ENCODE data around the gene TAF11L2. TPM values are rescaled to one million over a fixed set of nuclear protein-coding genes. Genes with fewer than 3 reads are reported as not detected.
"Not testable (repeated sequence)": the region's sequence is repeated elsewhere in the genome, so short reads cannot be mapped to it uniquely, and the experiment has no call there.

Gene TAF11L2
- total RNA-seq: not detected

DNA sequence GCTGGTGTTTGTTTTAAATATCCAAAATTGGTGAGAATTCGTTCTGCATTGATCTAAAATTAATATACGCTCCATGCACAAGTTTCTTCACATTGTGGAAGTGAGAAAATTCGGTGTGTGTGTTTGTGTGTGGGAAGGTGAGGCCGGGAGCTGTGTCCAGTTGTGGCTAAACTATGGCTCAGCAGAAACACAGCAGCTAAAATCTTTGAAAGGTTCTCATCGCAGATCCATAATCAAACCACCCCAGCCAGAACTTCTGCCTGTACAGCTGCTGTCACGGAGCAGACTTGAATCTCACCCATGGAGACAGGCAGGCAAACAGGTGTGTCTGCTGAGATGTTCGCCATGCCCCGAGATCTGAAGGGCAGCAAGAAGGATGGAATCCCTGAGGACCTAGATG is at the start of gene TAF11L2:
TAF11L2 (plus strand) TSS at position 301 of the 400 bp plus-strand sequence.
- H3K9me3 ChIP-seq; DNase-seq (ENCODE audit: extremely low spot score in 2 of 2); H3K27ac ChIP-seq; H3K4me3 ChIP-seq; H3K4me1 ChIP-seq; H3K27me3 ChIP-seq; intact Hi-C loops (cut with DNase I); H3K36me3 ChIP-seq: not testable (repeated sequence)

DNA sequence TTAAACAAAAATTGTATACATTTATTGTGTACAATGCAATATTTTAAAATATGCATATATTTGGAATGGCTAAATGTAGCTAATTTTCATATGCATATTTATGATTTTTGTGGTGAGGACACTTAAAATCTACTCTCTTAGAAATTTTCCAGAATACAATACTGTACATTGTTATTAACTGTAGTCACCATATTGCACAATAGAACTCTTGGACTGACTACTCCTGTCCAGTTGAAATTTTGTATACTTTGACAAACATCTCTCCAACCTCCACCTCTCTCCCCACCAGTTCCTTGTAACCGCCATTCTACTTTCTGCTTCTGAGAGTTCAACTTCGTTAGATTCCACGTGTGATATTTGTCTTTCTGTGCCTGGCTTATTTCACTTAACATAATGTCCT is 49.2 kb upstream of the TAF11L2 start:
- TF ChIP-seq POLR2AphosphoS5 (IDR thresholded peaks at IDR 0.05; ENCODE audit: insufficient read depth in 1 of 2, low read depth in 1 of 2) (no peak), POLR2A (IDR thresholded peaks at IDR 0.05) (no peak)
- TF ChIP-seq, protein P1, sequence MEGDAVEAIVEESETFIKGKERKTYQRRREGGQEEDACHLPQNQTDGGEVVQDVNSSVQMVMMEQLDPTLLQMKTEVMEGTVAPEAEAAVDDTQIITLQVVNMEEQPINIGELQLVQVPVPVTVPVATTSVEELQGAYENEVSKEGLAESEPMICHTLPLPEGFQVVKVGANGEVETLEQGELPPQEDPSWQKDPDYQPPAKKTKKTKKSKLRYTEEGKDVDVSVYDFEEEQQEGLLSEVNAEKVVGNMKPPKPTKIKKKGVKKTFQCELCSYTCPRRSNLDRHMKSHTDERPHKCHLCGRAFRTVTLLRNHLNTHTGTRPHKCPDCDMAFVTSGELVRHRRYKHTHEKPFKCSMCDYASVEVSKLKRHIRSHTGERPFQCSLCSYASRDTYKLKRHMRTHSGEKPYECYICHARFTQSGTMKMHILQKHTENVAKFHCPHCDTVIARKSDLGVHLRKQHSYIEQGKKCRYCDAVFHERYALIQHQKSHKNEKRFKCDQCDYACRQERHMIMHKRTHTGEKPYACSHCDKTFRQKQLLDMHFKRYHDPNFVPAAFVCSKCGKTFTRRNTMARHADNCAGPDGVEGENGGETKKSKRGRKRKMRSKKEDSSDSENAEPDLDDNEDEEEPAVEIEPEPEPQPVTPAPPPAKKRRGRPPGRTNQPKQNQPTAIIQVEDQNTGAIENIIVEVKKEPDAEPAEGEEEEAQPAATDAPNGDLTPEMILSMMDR (IDR thresholded peaks at IDR 0.05): no peak
- no peaks in the 10 kb centered on the region for H3K4me1 ChIP-seq
- no peaks in the 10 kb centered on the region for H3K36me3 ChIP-seq
- no peaks in the 10 kb centered on the region for H3K9me3 ChIP-seq
- intact Hi-C loops (cut with DNase I): no loop called here
- H3K27me3 ChIP-seq: no peaks in the 10 kb centered on the region
- H3K4me3 ChIP-seq: no peak overlapping the region
- DNase-seq (ENCODE audit: extremely low spot score in 2 of 2): no peak
- no peak overlapping the region for H3K27ac ChIP-seq

DNA sequence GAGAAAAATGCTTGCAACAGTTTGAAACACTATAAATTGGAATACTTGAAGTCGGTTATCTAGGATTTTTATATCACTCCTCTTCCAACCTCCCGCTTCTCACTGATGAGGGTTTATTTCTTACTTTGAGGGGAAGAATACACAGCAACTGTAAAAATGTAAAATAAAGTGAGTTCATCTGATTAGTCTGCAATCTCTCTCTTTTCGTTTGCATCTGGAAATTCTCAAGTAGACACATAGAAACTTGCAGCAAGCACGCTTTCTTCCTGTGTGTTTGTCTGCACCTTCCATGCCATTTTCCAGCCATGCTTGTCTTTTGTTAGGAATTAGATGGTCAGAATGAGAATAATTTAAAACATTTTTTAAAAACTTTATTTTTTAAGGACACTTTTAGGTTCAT is 45.1 kb upstream of the TAF11L2 start:
- TF ChIP-seq POLR2A (IDR thresholded peaks at IDR 0.05): no peak
- Histone ChIP-seq H3K27me3 (no peaks in the 10 kb centered on the region), H3K4me1 (no peaks in the 10 kb centered on the region), H3K4me3 (no peak overlapping the region), H3K36me3 (no peaks in the 10 kb centered on the region), H3K9me3 (no peaks in the 10 kb centered on the region), H3K27ac (no peak overlapping the region)
- DNase-seq (ENCODE audit: extremely low spot score in 2 of 2): no peak
- intact Hi-C loops (cut with DNase I): no loop called here

DNA sequence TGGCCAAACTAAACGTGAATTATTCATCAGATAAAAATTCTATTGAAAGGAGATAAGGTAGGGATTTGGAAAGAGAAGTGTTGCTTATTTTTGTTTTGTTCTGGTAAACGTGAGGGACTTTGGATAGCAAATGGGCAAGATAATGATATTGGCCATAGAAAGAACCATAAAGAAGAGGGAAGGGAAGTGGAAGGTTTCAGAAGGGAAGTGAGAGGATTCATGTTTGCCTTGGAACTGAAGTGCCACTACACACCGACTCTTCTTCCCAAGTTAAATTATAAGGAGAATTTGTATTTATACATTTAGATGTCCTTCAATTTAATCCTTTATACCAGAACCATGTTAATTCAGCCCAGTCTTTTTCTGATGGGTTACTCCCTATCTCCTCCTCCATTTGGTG is 42.1 kb upstream of the TAF11L2 start:
- TF ChIP-seq POLR2A (IDR thresholded peaks at IDR 0.05): no peak
- TF ChIP-seq POLR2AphosphoS5 (IDR thresholded peaks at IDR 0.05; ENCODE audit: insufficient read depth in 1 of 2, low read depth in 1 of 2): no peak
- TF ChIP-seq, protein P1 (IDR thresholded peaks at IDR 0.05): no peak
- Histone ChIP-seq H3K36me3 (no peaks in the 10 kb centered on the region), H3K9me3 (no peaks in the 10 kb centered on the region), H3K4me3 (no peak overlapping the region), H3K27ac (no peak overlapping the region), H3K4me1 (no peaks in the 10 kb centered on the region), H3K27me3 (no peaks in the 10 kb centered on the region)
- no peak for DNase-seq (ENCODE audit: extremely low spot score in 2 of 2)
- intact Hi-C loops (cut with DNase I): no loop called here

DNA sequence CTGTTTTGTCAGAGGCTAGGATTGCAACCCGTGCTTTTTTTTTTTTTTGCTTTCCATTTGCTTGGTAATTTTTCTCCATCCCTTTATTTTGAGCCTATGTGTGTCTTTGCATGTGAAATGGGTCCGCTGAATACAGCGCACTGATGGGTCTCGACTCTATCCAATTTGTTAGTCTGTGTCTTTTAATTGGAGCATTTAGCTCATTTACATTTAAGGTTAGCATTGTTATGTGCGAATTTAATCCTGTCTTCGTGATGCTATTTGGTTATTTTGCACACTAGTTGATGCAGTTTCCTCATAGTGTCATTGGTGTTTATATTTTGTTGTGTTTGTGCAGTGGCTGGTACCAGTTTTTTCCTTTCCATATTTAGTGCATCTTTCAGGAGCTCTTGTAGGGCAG is 36.2 kb upstream of the TAF11L2 start:
- no peak for DNase-seq (ENCODE audit: extremely low spot score in 2 of 2)
- Histone ChIP-seq H3K4me1 (no peaks in the 10 kb centered on the region), H3K4me3 (no peak overlapping the region), H3K36me3 (no peaks in the 10 kb centered on the region), H3K27ac (no peak overlapping the region), H3K9me3 (no peaks in the 10 kb centered on the region), H3K27me3 (no peaks in the 10 kb centered on the region)
- intact Hi-C loops (cut with DNase I): no loop called here
- TF ChIP-seq, protein P1 (IDR thresholded peaks at IDR 0.05): no peak
- no peak for TF ChIP-seq POLR2A (IDR thresholded peaks at IDR 0.05)
- TF ChIP-seq POLR2AphosphoS5 (IDR thresholded peaks at IDR 0.05; ENCODE audit: insufficient read depth in 1 of 2, low read depth in 1 of 2): no peak

DNA sequence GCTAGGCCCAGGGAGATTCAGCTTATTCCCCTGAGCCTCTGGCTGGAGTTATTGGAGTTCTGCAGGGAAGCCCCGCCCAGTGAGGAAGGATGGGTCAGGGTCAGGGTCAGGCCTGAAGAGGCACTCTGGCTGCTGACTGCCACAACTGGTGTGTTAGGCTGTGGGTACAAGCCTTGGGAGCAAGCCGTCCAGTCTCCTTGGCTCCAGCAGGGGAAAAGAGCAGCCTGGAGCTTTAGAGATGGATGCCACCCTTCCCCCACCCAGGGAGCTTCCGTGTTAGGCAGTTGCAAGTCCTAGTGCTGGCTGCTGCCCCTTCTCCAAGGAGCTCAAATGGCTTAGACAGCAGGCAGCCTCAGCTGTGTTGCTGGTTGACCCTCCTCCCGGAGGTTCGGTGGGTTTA is 34.4 kb upstream of the TAF11L2 start:
- Histone ChIP-seq H3K27ac (no peak overlapping the region), H3K4me3 (no peak overlapping the region), H3K27me3 (no peaks in the 10 kb centered on the region), H3K4me1 (no peaks in the 10 kb centered on the region), H3K36me3 (no peaks in the 10 kb centered on the region), H3K9me3 (no peaks in the 10 kb centered on the region)
- TF ChIP-seq, protein P1 (IDR thresholded peaks at IDR 0.05): no peak
- no peak for TF ChIP-seq POLR2A (IDR thresholded peaks at IDR 0.05)
- TF ChIP-seq POLR2AphosphoS5 (IDR thresholded peaks at IDR 0.05; ENCODE audit: insufficient read depth in 1 of 2, low read depth in 1 of 2): no peak
- DNase-seq (ENCODE audit: extremely low spot score in 2 of 2): no peak
- intact Hi-C loops (cut with DNase I): no loop called here
